A549 treated with DMSO at 1 μM for 4 hours (cell line): ENCODE data around the gene PGLYRP2. TPM values are rescaled to one million over a fixed set of nuclear protein-coding genes. Genes with fewer than 3 reads are reported as not detected.

ENCODE experiments used
- total RNA-seq: library from RNA; stranded (reverse); fragments of 200-300 nt; extraction: Qiagen RNA extraction; gene quantifications from 5 replicates; pipeline ENCODE4 v1.2.3, GENCODE V29; 2022; ENCODE audit warnings: low read depth

PGLYRP2 gene, protein sequence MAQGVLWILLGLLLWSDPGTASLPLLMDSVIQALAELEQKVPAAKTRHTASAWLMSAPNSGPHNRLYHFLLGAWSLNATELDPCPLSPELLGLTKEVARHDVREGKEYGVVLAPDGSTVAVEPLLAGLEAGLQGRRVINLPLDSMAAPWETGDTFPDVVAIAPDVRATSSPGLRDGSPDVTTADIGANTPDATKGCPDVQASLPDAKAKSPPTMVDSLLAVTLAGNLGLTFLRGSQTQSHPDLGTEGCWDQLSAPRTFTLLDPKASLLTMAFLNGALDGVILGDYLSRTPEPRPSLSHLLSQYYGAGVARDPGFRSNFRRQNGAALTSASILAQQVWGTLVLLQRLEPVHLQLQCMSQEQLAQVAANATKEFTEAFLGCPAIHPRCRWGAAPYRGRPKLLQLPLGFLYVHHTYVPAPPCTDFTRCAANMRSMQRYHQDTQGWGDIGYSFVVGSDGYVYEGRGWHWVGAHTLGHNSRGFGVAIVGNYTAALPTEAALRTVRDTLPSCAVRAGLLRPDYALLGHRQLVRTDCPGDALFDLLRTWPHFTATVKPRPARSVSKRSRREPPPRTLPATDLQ
- 0.07 to 0.10 TPM in 2 of 5 replicates, not detected in the others for total RNA-seq

DNA sequence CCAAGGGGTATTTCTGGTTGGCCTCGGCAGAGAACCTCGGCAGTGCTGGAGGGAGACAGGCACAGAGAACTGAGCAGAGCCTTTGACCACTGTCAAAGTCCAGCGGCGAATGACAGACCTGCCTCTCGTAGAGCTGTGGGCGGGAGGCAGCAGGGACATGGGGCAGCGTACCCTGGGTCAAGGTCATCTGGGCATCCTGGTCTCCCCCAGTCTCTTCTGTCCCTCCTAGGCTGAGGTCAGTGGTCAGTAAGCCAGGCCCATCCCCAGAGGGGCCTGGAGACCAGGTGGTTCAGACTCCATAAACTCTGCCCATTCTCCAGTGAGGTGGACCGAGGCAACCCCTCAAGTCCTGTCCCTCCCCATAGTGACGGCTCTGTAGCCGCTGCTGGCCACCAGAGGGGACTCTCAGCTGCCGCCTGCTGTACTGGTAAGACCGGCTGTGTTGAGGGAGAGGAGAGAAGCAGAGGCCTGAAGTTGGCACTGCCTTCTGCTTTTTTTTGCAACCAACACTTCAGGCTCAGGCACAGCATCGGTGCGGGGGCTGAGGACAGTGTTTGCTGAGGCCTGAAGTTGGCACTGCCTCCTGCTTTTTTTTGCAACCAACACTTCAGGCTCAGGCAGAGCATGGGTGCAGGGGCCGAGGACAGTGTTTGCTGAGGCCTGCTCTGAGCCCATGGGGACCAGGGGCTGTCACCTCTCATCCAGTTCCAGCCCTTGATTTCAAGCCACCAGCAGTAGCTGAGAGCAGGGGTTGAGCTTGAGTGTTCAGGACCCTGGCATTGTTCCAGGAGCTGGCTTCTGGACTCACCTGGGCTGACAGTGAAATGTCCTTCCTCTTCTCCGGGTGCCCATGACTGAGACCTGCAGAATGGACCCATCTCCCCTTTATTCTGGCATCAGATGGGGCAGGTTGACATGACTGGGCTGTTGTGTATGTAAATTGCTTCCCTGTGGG, at the start of gene PGLYRP2:
PGLYRP2 (minus strand) TSS at position 111 of the 955 bp plus-strand sequence. CDS start 130 bp downstream, outside the sequence.

DNA sequence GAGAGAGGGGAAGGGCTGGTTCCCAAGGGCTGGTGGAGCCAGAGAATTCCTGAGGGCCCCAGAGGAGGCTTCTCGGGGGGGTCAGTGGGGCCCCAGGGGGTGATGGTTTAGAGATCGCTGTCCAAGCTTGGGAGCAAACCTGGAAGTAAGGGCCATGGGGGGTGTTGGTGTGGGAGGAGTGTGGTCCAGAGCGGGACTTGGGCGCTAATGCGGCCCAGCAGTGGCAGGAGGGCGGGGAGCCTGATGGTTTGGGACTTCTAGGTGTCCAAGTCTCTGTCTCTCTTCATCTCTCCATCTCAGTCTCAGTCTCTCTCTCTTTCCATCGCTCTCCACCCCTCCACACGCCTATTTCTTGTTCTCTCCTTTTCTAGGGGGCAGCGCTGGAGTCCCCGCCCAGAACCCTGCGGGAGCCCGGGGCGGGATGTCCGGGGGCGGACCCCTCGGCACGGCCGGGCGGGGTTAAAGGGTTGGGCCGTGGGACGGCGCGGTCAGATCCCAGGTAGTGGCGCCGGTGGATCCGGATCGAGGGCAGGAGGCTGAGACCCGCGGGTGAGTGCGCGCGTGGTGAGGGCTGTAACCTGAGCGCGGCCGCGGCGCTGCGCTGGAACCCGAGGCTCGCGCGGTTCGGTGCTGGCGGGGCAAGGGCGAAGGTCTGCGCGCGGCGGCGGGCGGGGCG, 28.9 kb upstream of the PGLYRP2 start, which contains the start of gene CYP4F22:
CYP4F22 (plus strand) TSS at position 491 of the 676 bp plus-strand sequence. CDS start 16,812 bp downstream, outside the sequence.

DNA sequence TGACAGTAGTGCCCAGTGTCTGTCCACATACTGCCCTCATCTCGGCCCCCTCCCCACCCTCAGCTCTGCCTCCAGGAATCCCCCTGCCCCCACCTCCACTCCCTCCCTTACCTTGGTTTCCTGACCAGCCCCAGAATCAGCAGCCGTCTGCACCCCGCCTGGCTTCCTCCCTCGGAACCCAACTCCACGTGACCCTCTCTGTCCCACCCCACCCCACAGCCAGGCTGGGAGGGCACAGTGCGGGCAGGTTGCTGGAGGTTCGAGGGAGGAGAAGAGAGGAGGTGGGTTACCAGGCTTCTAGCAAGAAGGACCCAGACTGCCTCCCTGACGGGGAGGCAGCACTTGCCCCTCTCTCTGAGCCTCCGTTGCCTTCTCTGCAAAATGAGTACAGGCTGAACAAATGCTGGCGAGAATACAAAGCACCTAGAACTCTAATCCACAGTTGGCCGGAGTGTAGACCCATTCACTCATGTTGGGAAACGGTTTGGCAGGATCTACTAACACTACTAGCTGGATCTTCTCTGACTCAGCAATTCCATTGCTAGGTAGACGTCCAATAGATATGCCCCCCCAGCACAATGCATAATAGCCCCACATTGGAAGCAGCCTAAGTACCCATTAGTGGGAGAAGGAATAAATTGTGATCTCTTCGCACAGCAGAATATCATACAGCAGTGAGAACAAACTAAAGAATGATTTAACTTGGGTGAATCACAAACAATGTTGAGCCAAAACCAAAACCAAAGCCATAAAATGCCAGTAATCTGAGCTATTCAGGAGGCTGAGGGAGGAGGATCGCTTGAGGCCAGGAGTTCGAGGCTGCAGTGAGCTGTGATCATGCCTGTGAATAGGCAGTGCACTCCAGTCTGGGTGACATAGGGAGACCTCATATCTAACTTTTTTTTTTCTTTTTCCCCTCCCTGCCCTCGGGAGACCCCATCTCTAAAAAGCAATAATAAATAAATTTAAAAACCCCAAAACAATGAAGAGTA, 14.6 kb downstream of the PGLYRP2 start, which contains the start of gene RASAL3:
RASAL3 (minus strand) TSS at position 151 of the 992 bp plus-strand sequence. CDS start 186 bp downstream, outside the sequence.

DNA sequence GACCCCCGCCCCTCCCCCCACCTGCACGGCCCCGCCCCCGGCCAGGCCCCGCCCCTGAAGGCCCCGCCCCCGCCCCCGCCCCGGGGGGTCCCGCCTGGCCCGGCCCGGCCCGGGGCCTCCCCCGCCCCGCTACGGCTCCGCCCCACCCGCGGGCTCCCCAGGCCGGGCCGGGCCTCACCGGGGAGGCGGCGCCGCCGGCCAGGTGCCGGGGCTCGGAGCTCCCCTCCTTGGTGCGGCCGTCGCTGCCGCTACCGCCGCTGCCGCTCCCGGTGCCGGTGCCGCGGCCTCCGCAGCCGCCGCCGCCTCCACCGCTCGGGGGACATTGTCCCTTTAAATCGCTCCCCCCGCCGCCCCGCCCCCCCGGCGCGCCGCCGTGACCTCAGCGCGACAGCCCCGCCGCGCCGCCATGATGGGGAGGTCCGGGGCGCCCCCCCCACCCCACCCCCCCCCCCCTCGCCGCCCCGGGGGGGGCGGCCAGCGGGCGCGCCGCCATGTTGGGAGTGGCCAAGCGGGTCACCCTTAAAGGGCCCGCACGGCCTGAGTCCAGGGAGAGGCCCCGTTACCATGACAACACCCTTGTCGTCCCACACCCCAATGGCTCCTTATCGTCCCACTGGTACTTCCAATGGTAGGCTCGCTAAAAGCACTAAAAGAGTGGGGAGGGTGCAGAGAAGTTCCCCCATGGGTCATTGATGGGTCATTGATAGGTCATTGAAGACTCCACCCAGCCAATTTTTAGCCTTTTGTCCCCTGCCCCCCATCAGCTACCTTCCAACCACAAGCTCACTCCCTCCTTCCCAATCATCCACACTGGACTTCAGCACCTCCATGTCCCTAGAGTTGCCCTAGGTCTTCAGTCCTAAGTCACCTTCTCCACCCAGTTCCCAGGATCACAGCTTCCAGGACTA, 29.4 kb downstream of the PGLYRP2 start, which contains the start of gene WIZ:
WIZ (minus strand) TSS at position 337 of the 908 bp plus-strand sequence. CDS start 1,649 bp downstream, outside the sequence.

Other genes starting within 250 kb of the PGLYRP2 start
- 0.05 to 0.10 TPM in 2 of 5 replicates, not detected in the others for gene EPHX3, start 247.1 kb downstream of the PGLYRP2 start, total RNA-seq
- 24.2 to 33.9 TPM (median 29.9 TPM) in 5 replicates for gene BRD4, start 147.0 kb downstream of the PGLYRP2 start, total RNA-seq
- gene AKAP8, start 99.7 kb downstream of the PGLYRP2 start, total RNA-seq, result 15.7 to 20.3 TPM (median 18.1 TPM) in 5 replicates
- gene AKAP8L, start 60.5 kb downstream of the PGLYRP2 start, total RNA-seq, result 34.8 to 41.9 TPM (median 38.5 TPM) in 5 replicates
- 15.5 to 24.5 TPM (median 22.0 TPM) in 5 replicates for gene WIZ, start 29.5 kb downstream of the PGLYRP2 start, total RNA-seq
- gene RASAL3, start 15.0 kb downstream of the PGLYRP2 start, total RNA-seq, result 0.05 TPM in 1 of 5 replicates, not detected in the others
- gene CYP4F22, start 29.0 kb upstream of the PGLYRP2 start, total RNA-seq, result 0.04 to 0.08 TPM (median 0.08 TPM) in 5 replicates
- not detected in 5 replicates for gene CYP4F8, start 135.7 kb upstream of the PGLYRP2 start, total RNA-seq
- 1.8 to 3.2 TPM (median 2.6 TPM) in 5 replicates for gene CYP4F3, start 161.4 kb upstream of the PGLYRP2 start, total RNA-seq
- gene CYP4F12, start 193.6 kb upstream of the PGLYRP2 start, total RNA-seq, result 1.4 to 3.3 TPM (median 1.9 TPM) in 5 replicates
- not detected in 5 replicates for gene OR10H2, start 248.5 kb upstream of the PGLYRP2 start, total RNA-seq